ENCODE data around the gene DHFR2. TPM values are rescaled to one million over a fixed set of nuclear protein-coding genes. Genes with fewer than 3 reads are reported as not detected.
"Not testable (repeated sequence)": the region's sequence is repeated elsewhere in the genome, so short reads cannot be mapped to it uniquely, and the experiment has no call there.

DHFR2 gene
- total RNA-seq, 1 experiment from 2014 or later: 7.9 TPM

- H4K20me1 ChIP-seq (ENCODE audit: insufficient read depth, low read depth, low read length): no peaks in the 10 kb centered on the region
- H3K27me3 ChIP-seq (ENCODE audit: low read length): no peaks in the 10 kb centered on the region
- peak overlapping the region; percentile 96 for H3K4me2 ChIP-seq (ENCODE audit: low read depth, low read length, poor library complexity, severe bottlenecking)
- peaks cover 14% of the 10 kb centered on the region for H3K36me3 ChIP-seq (ENCODE audit: insufficient read depth, low read length)
- no peaks in the 10 kb centered on the region for H3K9me2 ChIP-seq (replicated peaks; ENCODE audit: insufficient read depth, low read length)
- peak; percentile 60 for DNase-seq
- peak overlapping the region; percentile 96 for H3K27ac ChIP-seq (ENCODE audit: low read length)
- H3K4me3 ChIP-seq (ENCODE audit: low read length): peak overlapping the region; percentile 75
- peaks cover 63% of the 10 kb centered on the region for H3K79me2 ChIP-seq (ENCODE audit: low read length)
- no peaks in the 10 kb centered on the region for H3K9me3 ChIP-seq (ENCODE audit: low read length)
- peaks cover 42% of the 10 kb centered on the region for H3K4me1 ChIP-seq (ENCODE audit: low read length)
- peak overlapping the region; percentile 82 for H3K9ac ChIP-seq (ENCODE audit: low read length)
- H2AFZ ChIP-seq (ENCODE audit: low read length): no peak overlapping the region; the same call in 1 of the 2 replicates
Measured at GRCh38 chr3:94063496-94064119, 892 bp upstream of the DHFR2 start.

- Histone ChIP-seq H3K27me3 (ENCODE audit: low read length) (no peaks in the 10 kb centered on the region), H3K4me3 (ENCODE audit: low read length) (no peak overlapping the region), H4K20me1 (ENCODE audit: insufficient read depth, low read depth, low read length) (no peaks in the 10 kb centered on the region), H3K27ac (ENCODE audit: low read length) (no peak overlapping the region), H3K36me3 (ENCODE audit: insufficient read depth, low read length) (no peaks in the 10 kb centered on the region), H3K79me2 (ENCODE audit: low read length) (peaks cover 42% of the 10 kb centered on the region), H2AFZ (ENCODE audit: low read length) (no peak overlapping the region), H3K9me3 (ENCODE audit: low read length) (no peaks in the 10 kb centered on the region), H3K9me2 (replicated peaks; ENCODE audit: insufficient read depth, low read length) (no peaks in the 10 kb centered on the region), H3K9ac (ENCODE audit: low read length) (no peak overlapping the region), H3K4me1 (ENCODE audit: low read length) (peaks cover 37% of the 10 kb centered on the region), H3K4me2 (ENCODE audit: low read depth, low read length, poor library complexity, severe bottlenecking) (peak overlapping the region; percentile 96)
- no peak for DNase-seq
Measured at GRCh38 chr3:94061297-94061696, 1.4 kb downstream of the DHFR2 start.

GRCh38 chr3:94050546-94050945 is 12.2 kb downstream of the DHFR2 start:
- Histone ChIP-seq H3K27me3 (ENCODE audit: low read length) (no peaks in the 10 kb centered on the region), H2AFZ (ENCODE audit: low read length) (no peak overlapping the region), H3K4me3 (ENCODE audit: low read length) (no peak overlapping the region), H3K9ac (ENCODE audit: low read length) (no peak overlapping the region), H4K20me1 (ENCODE audit: insufficient read depth, low read depth, low read length) (no peaks in the 10 kb centered on the region), H3K27ac (ENCODE audit: low read length) (no peak overlapping the region), H3K4me1 (ENCODE audit: low read length) (peaks cover 5% of the 10 kb centered on the region), H3K9me3 (ENCODE audit: low read length) (no peaks in the 10 kb centered on the region), H3K79me2 (ENCODE audit: low read length) (no peaks in the 10 kb centered on the region), H3K9me2 (replicated peaks; ENCODE audit: insufficient read depth, low read length) (no peaks in the 10 kb centered on the region), H3K36me3 (ENCODE audit: insufficient read depth, low read length) (peaks cover 5% of the 10 kb centered on the region; the same call in 1 of the 2 replicates), H3K4me2 (ENCODE audit: low read depth, low read length, poor library complexity, severe bottlenecking) (no peak overlapping the region)
- no peak for DNase-seq

DNA sequence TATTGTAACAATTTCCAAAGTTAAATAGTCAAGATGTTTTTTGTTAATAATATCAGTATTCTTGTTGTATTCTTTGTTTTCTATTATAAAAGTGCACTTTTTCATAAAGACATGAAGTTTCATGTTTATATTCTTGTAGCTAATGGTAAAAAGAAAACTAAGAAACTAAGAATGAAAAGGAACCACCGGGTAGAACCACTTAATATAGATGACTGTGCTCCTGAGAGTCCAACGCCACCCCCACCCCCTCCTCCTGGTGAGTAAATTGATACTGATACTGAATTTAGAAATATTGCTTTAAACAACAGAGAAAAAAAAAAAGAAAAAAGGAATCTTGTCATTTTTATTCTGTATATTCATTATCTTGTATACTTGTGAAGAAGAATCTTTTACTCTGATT is 13.4 kb downstream of the DHFR2 start:
- H2AFZ ChIP-seq (ENCODE audit: low read length): no peak overlapping the region
- H3K9me2 ChIP-seq (replicated peaks; ENCODE audit: insufficient read depth, low read length): no peaks in the 10 kb centered on the region
- peaks cover 5% of the 10 kb centered on the region for H3K4me1 ChIP-seq (ENCODE audit: low read length)
- no peak overlapping the region for H3K27ac ChIP-seq (ENCODE audit: low read length)
- no peaks in the 10 kb centered on the region for H4K20me1 ChIP-seq (ENCODE audit: insufficient read depth, low read depth, low read length)
- no peak overlapping the region for H3K4me2 ChIP-seq (ENCODE audit: low read depth, low read length, poor library complexity, severe bottlenecking)
- H3K36me3 ChIP-seq (ENCODE audit: insufficient read depth, low read length): peaks cover 5% of the 10 kb centered on the region
- no peak overlapping the region for H3K9ac ChIP-seq (ENCODE audit: low read length)
- H3K27me3 ChIP-seq (ENCODE audit: low read length): no peaks in the 10 kb centered on the region
- H3K9me3 ChIP-seq (ENCODE audit: low read length): no peaks in the 10 kb centered on the region
- no peaks in the 10 kb centered on the region for H3K79me2 ChIP-seq (ENCODE audit: low read length)
- no peak for DNase-seq
- H3K4me3 ChIP-seq (ENCODE audit: low read length): no peak overlapping the region

GRCh38 chr3:94046533-94046932 is 16.2 kb downstream of the DHFR2 start:
- H2AFZ ChIP-seq (ENCODE audit: low read length): no peak overlapping the region
- H3K9me3 ChIP-seq (ENCODE audit: low read length): no peaks in the 10 kb centered on the region
- no peaks in the 10 kb centered on the region for H3K9me2 ChIP-seq (replicated peaks; ENCODE audit: insufficient read depth, low read length)
- DNase-seq: no peak
- H4K20me1 ChIP-seq (ENCODE audit: insufficient read depth, low read depth, low read length): no peaks in the 10 kb centered on the region
- H3K4me2 ChIP-seq (ENCODE audit: low read depth, low read length, poor library complexity, severe bottlenecking): no peak overlapping the region
- peaks cover 5% of the 10 kb centered on the region for H3K4me1 ChIP-seq (ENCODE audit: low read length)
- no peaks in the 10 kb centered on the region for H3K79me2 ChIP-seq (ENCODE audit: low read length)
- H3K4me3 ChIP-seq (ENCODE audit: low read length): no peak overlapping the region
- H3K36me3 ChIP-seq (ENCODE audit: insufficient read depth, low read length): peaks cover 3% of the 10 kb centered on the region; the same call in 1 of the 2 replicates
- no peaks in the 10 kb centered on the region for H3K27me3 ChIP-seq (ENCODE audit: low read length)
- no peak overlapping the region for H3K27ac ChIP-seq (ENCODE audit: low read length)
- H3K9ac ChIP-seq (ENCODE audit: low read length): no peak overlapping the region

- not testable (repeated sequence) for H3K9me2 ChIP-seq (replicated peaks; ENCODE audit: insufficient read depth, low read length); DNase-seq; H3K9ac ChIP-seq (ENCODE audit: low read length); H3K4me1 ChIP-seq (ENCODE audit: low read length); H3K9me3 ChIP-seq (ENCODE audit: low read length); H4K20me1 ChIP-seq (ENCODE audit: insufficient read depth, low read depth, low read length); H3K4me3 ChIP-seq (ENCODE audit: low read length); H3K79me2 ChIP-seq (ENCODE audit: low read length); H3K27ac ChIP-seq (ENCODE audit: low read length); H3K27me3 ChIP-seq (ENCODE audit: low read length); H3K36me3 ChIP-seq (ENCODE audit: insufficient read depth, low read length); H2AFZ ChIP-seq (ENCODE audit: low read length); H3K4me2 ChIP-seq (ENCODE audit: low read depth, low read length, poor library complexity, severe bottlenecking)
Measured at GRCh38 chr3:94044100-94044936, 18.4 kb downstream of the DHFR2 start.

DNA sequence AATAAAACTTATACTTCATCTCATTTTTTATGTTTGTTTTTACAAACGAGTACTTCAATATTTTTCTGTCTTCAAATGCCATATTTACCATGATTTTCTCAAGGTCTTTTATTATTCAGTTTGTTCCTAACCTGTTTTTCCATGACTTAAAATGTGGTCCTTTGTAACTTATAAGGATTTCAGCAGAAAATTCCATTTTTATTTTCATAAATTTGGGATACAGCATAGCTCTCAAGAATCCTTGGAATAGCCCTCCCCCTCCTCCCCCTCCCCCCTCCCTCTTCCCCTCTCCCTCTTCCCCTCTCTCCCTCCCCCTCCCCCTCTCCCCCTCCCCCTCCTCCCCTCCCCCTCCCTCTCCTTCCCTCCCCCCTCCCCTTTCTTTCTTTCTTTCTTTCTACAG is 19.4 kb downstream of the DHFR2 start:
- Histone ChIP-seq H3K27ac (ENCODE audit: low read length) (no peak overlapping the region), H3K27me3 (ENCODE audit: low read length) (no peaks in the 10 kb centered on the region), H3K9me3 (ENCODE audit: low read length) (no peaks in the 10 kb centered on the region), H3K4me2 (ENCODE audit: low read depth, low read length, poor library complexity, severe bottlenecking) (no peak overlapping the region), H2AFZ (ENCODE audit: low read length) (no peak overlapping the region), H3K4me3 (ENCODE audit: low read length) (no peak overlapping the region), H3K79me2 (ENCODE audit: low read length) (no peaks in the 10 kb centered on the region), H4K20me1 (ENCODE audit: insufficient read depth, low read depth, low read length) (no peaks in the 10 kb centered on the region), H3K4me1 (ENCODE audit: low read length) (no peaks in the 10 kb centered on the region), H3K9me2 (replicated peaks; ENCODE audit: insufficient read depth, low read length) (no peaks in the 10 kb centered on the region), H3K9ac (ENCODE audit: low read length) (no peak overlapping the region), H3K36me3 (ENCODE audit: insufficient read depth, low read length) (peaks cover 3% of the 10 kb centered on the region; the same call in 1 of the 2 replicates)
- peak; percentile 42 for DNase-seq

DNA sequence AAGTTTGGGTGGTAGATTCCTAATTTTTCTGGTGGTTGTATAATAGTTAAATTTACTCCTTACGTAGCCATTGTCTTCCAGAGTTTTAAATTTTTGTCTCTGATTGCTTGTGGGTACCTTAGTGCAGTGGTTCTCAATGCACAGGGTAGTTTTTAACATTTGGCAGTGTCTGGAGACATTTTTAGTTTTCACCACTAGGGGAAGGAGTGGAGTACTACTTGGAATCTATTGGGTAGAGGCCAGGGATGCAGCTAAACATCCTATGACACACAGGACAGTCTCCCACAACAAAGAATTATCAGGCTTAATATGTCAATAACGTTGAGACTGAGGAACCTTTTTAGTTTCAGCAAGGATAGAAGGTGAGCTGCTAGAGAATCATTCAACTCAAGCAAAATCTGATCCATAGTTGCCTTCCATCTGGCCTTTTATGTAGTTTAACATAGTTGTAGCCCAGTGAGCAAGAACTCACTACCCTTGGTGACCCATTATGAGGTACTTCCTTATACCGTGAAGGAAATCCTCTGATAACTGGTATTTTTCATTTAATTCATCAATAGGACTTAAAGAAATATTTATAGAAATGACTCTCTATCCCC is 25.7 kb downstream of the DHFR2 start:
- Histone ChIP-seq H3K9me3 (ENCODE audit: low read length) (no peaks in the 10 kb centered on the region), H3K9ac (ENCODE audit: low read length) (no peak overlapping the region), H3K4me3 (ENCODE audit: low read length) (no peak overlapping the region), H3K27ac (ENCODE audit: low read length) (no peak overlapping the region), H4K20me1 (ENCODE audit: insufficient read depth, low read depth, low read length) (no peaks in the 10 kb centered on the region), H3K36me3 (ENCODE audit: insufficient read depth, low read length) (peaks cover 4% of the 10 kb centered on the region; the same call in 1 of the 2 replicates), H3K4me1 (ENCODE audit: low read length) (no peaks in the 10 kb centered on the region), H3K79me2 (ENCODE audit: low read length) (0 out of 2 replicates have a peak, but pooled peaks cover 3% of the 10 kb centered on the region), H2AFZ (ENCODE audit: low read length) (no peak overlapping the region), H3K27me3 (ENCODE audit: low read length) (no peaks in the 10 kb centered on the region), H3K9me2 (replicated peaks; ENCODE audit: insufficient read depth, low read length) (no peaks in the 10 kb centered on the region), H3K4me2 (ENCODE audit: low read depth, low read length, poor library complexity, severe bottlenecking) (no peak overlapping the region)
- DNase-seq: peak; percentile 61
